HEK293 (cell line): Measurements from ENCODE around the gene SYS1.

Experiments
- CTCF ChIA-PET: fragments of 350-600 bp; formaldehyde crosslinking; extraction: SDS; loops from one replicate; lab custom pipeline; 2021; ENCODE audit warnings: antibody characterized with exemption; lab: Yijun Ruan, JAX
- POLR2A ChIA-PET: fragments of 300-600 bp; formaldehyde crosslinking; extraction: SDS; loops from one replicate; lab custom pipeline; 2020; ENCODE audit warnings: antibody characterized with exemption, inconsistent platforms; lab: Yijun Ruan, JAX
- H3K27ac ChIP-seq: fragments of 200-500 bp; sonication (Bioruptor generic); 2 replicates; pipeline ENCODE4 v1.5.1; 2014; ENCODE audit warnings: low read depth, low read length, control low read depth, inconsistent platforms; ENCODE audit errors: extremely low read depth
- H3K36me3 ChIP-seq, 2 experiments: fragments of 200-500 bp in 1 of 2; sonication (Bioruptor generic) in 1 of 2; 1 replicate in 1 of 2; 2 replicates in 1 of 2; pipeline ENCODE4 v1.5.1; 2014 to 2017; ENCODE audit warnings: inconsistent platforms in 2 of 2, low read length in 2 of 2; ENCODE audit not compliant: control insufficient read depth in 2 of 2, insufficient read depth in 1 of 2
- H3K4me1 ChIP-seq: fragments of 200-500 bp; sonication (Bioruptor generic); 2 replicates; pipeline ENCODE4 v1.5.1; 2014; ENCODE audit warnings: mild to moderate bottlenecking, low read length, inconsistent platforms; ENCODE audit not compliant: control insufficient read depth, insufficient read depth
- H3K4me3 ChIP-seq: 2 replicates; pipeline ENCODE4 v1.5.1; 2011; ENCODE audit warnings: low read depth, mild to moderate bottlenecking, control low read depth, low read length, moderate library complexity
- H3K9me3 ChIP-seq: fragments of 200-500 bp; sonication (Bioruptor generic); 2 replicates; pipeline ENCODE4 v1.5.1; 2014; ENCODE audit warnings: low read depth, low read length, inconsistent platforms; ENCODE audit not compliant: control insufficient read depth, insufficient read depth
- ATF2 ChIP-seq: fragments of 450-650 bp; formaldehyde crosslinking; IDR thresholded peaks from 2 replicates; pipeline ENCODE4 v1.5.1; 2016; ENCODE audit warnings: missing biosample characterization, missing genetic modification characterization, low read depth
- GLIS1 ChIP-seq: fragments of 450-650 bp; formaldehyde crosslinking; IDR thresholded peaks from 2 replicates; pipeline ENCODE4 v1.5.1; 2016; ENCODE audit warnings: missing biosample characterization, missing genetic modification characterization
- REST ChIP-seq: fragments of 450-650 bp; formaldehyde crosslinking; IDR thresholded peaks from 2 replicates; pipeline ENCODE4 v1.5.1; 2016; ENCODE audit warnings: missing biosample characterization, missing genetic modification characterization
- SALL2 ChIP-seq: fragments of 450-650 bp; formaldehyde crosslinking; IDR thresholded peaks from 2 replicates; pipeline ENCODE4 v1.5.0; 2017; ENCODE audit warnings: missing biosample characterization, mild to moderate bottlenecking, missing genetic modification characterization, borderline replicate concordance
- WT1 ChIP-seq: fragments of 450-650 bp; formaldehyde crosslinking; IDR thresholded peaks from 2 replicates; pipeline ENCODE4 v1.5.1; 2016; ENCODE audit warnings: missing biosample characterization, missing genetic modification characterization
- ZEB2 ChIP-seq: fragments of 450-650 bp; formaldehyde crosslinking; IDR thresholded peaks from 2 replicates; pipeline ENCODE4 v1.5.1; 2016; ENCODE audit warnings: missing biosample characterization, missing genetic modification characterization
- ZNF10 ChIP-seq: fragments of 450-650 bp; formaldehyde crosslinking; IDR thresholded peaks from 2 replicates; pipeline ENCODE4 v1.5.1; 2017; ENCODE audit warnings: missing biosample characterization, missing genetic modification characterization
- ZNF146 ChIP-seq: fragments of 450-650 bp; formaldehyde crosslinking; IDR thresholded peaks from 2 replicates; pipeline ENCODE4 v1.5.1; 2016; ENCODE audit warnings: missing biosample characterization, missing genetic modification characterization
- ZNF558 ChIP-seq: fragments of 450-650 bp; formaldehyde crosslinking; IDR thresholded peaks from 2 replicates; pipeline ENCODE4 v1.5.1; 2016; ENCODE audit warnings: missing biosample characterization, missing genetic modification characterization
- ZNF596 ChIP-seq: fragments of 450-650 bp; IDR thresholded peaks from 2 replicates; pipeline ENCODE4 v1.5.0; 2018; ENCODE audit warnings: missing biosample characterization, mild to moderate bottlenecking, missing genetic modification characterization, moderate library complexity
- ZNF624 ChIP-seq: fragments of 450-650 bp; formaldehyde crosslinking; IDR thresholded peaks from 2 replicates; pipeline ENCODE4 v1.5.1; 2017; ENCODE audit warnings: missing biosample characterization, missing genetic modification characterization
- ZNF629 ChIP-seq: fragments of 450-650 bp; formaldehyde crosslinking; IDR thresholded peaks from 2 replicates; pipeline ENCODE4 v1.5.1; 2017; ENCODE audit warnings: missing biosample characterization, missing genetic modification characterization
- ZNF677 ChIP-seq: fragments of 450-650 bp; IDR thresholded peaks from 2 replicates; pipeline ENCODE4 v1.5.0; 2018; ENCODE audit warnings: missing biosample characterization, mild to moderate bottlenecking, missing genetic modification characterization, moderate library complexity
- ZNF707 ChIP-seq: fragments of 450-650 bp; formaldehyde crosslinking; IDR thresholded peaks from 2 replicates; pipeline ENCODE4 v1.5.1; 2016; ENCODE audit warnings: missing biosample characterization, missing genetic modification characterization
- ZXDB ChIP-seq: fragments of 450-650 bp; formaldehyde crosslinking; IDR thresholded peaks from 2 replicates; pipeline ENCODE4 v1.5.1; 2016; ENCODE audit warnings: missing biosample characterization, missing genetic modification characterization

SYS1 gene

GRCh38 chr20:45387274-45387673 is 24.3 kb downstream of the SYS1 start:
- POLR2A ChIA-PET = interaction anchor here (1.0 kb wide), 1 partner anchor 12 kb away, joined by 3 read pairs; no protein-coding TSS in a partner anchor
- no peaks in the 10 kb centered on the region for H3K4me1 ChIP-seq
- CTCF ChIA-PET = interaction anchor here (0.7 to 3.0 kb wide), 5 partner anchors 13 to 93 kb away, joined by 3 to 25 read pairs (median 4); partner anchors contain the start of gene SYS1
- no peak for TF ChIP-seq WT1 (tag by site-specific recombination)
- no peak for TF ChIP-seq SALL2 (tag by site-specific recombination)
- no peak for TF ChIP-seq ZNF677 (tag by site-specific recombination)
- TF ChIP-seq, all 188 proteins: peak for 0
- no peaks in the 10 kb centered on the region for H3K36me3 ChIP-seq
- H3K4me3 ChIP-seq = no peak overlapping the region
- H3K9me3 ChIP-seq = no peaks in the 10 kb centered on the region
- H3K27ac ChIP-seq = no peak overlapping the region

GRCh38 chr20:45390931-45391330 is 28.0 kb downstream of the SYS1 start:
- CTCF ChIA-PET = interaction anchor here (0.6 to 1.0 kb wide), 3 partner anchors 17 to 65 kb away, joined by 3 to 4 read pairs (median 3); no protein-coding TSS in a partner anchor
- Histone ChIP-seq H3K36me3 (no peaks in the 10 kb centered on the region), H3K4me3 (no peak overlapping the region), H3K4me1 (no peaks in the 10 kb centered on the region)
- POLR2A ChIA-PET = no interaction called here
- TF ChIP-seq ZEB2 (tag by site-specific recombination) (no peak), ZNF146 (tag by site-specific recombination) (no peak), ATF2 (tag by site-specific recombination) (peak; percentile 34; the same call in 1 of the 2 replicates), REST (tag by site-specific recombination) (no peak), GLIS1 (no peak), ZNF624 (no peak), ZNF596 (tag by site-specific recombination) (no peak), ZXDB (tag by site-specific recombination) (no peak), ZNF629 (0 out of 2 replicates have a peak, but pooled peaks have one; percentile 30)
- TF ChIP-seq, all 188 proteins: peak for 2
- H3K27ac ChIP-seq = no peak overlapping the region
- no peaks in the 10 kb centered on the region for H3K9me3 ChIP-seq

- Histone ChIP-seq H3K4me3 (no peak overlapping the region), H3K9me3 (no peaks in the 10 kb centered on the region), H3K27ac (no peak overlapping the region), H3K36me3 (no peaks in the 10 kb centered on the region), H3K4me1 (no peaks in the 10 kb centered on the region)
- POLR2A ChIA-PET = no interaction called here
- CTCF ChIA-PET = interaction anchor here (0.6 to 1.0 kb wide), 3 partner anchors 17 to 65 kb away, joined by 3 to 4 read pairs (median 3); no protein-coding TSS in a partner anchor
- TF ChIP-seq ZNF558 (tag by site-specific recombination) = peak; percentile 96
- TF ChIP-seq ZNF707 (tag by site-specific recombination) = no peak
- no peak for TF ChIP-seq ZNF10 (tag by site-specific recombination)
Observed at GRCh38 chr20:45391559-45391958, 28.6 kb downstream of the SYS1 start.
